Stimulated activated CD8-positive, alpha-beta memory T cell treated with anti-CD3 and anti-CD28 coated beads, Interleukin-7, amount 100 ng/mL, for 1 hour (primary cell): ENCODE measurements around the gene RAG1.

Source experiments
- DNase-seq, 2 donors: peaks; one replicate each; pipeline ENCODE4 v3.0.0-alpha.2; 2020; ENCODE audit warnings: low read depth in 2 of 2

The RAG1 gene

DNA sequence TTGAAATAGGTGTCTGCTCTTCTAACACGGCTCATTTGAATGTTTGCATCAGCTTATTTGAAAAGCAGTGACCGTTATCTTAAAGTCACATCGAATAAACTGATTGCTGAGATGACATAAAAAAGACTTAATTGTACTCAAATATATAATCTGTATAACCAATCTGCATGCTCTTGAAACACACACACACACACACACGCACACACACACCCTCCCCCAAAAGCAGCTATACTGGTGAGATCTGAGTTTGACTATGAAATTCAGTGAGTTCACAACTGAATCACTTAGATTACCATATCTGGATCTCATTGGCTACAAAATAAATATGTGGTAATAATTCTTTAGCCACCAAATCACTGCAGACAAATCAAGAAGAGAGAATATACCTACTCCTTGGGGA, 22.7 kb downstream of the RAG1 start:
- DNase-seq = no peak

DNA sequence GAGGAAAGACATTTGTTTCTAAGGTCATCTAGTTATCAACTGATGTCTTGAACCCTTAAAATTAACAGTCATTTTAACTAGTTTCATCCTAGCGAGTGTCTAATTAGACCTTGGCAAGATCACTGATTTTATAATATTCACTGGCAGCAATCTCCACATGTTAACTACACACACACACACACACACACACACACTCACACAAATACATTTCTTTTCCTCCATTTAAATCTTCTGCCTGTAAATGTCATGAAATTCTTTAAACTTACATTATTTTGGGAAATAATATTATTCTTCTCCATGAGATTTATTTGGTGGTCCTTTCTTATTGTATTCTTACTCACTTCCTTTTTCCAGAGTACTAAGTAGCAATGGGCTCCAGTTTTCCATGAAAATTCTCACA, 23.6 kb downstream of the RAG1 start:
- no peak for DNase-seq

- no peak for DNase-seq
Observed at GRCh38 chr11:36594316-36594989, 26.6 kb downstream of the RAG1 start, which contains the start of gene IFTAP. Gene IFTAP (plus strand): TSS chr11:36594502. CDS start chr11:36610104, 15,602 bp downstream.

GRCh38 chr11:36596880-36597279, 29.1 kb downstream of the RAG1 start:
- DNase-seq = no peak

DNA sequence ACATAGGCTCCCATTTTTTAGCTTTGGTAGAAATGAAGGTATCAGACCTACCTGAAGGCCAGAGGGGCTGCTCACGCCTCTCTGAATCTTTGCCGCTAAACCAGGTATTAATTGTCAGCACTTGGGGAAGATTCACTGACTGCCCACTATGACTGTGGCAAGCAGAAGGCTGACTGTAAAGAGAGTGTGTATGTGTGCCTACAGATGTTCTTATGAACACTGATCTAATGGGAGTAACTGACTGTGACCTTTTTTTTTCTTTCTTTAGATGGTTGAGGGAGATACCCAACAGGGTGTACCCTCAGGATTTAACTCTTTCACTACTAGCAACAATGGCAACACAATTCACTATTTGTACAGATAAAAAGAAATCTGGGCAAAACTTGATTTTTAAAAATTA, 30.2 kb downstream of the RAG1 start, which contains the start of gene RAG2:
Gene RAG2, minus strand, starts transcription at position 186 of the 400 bp plus-strand sequence. CDS start 4,068 bp downstream, outside the sequence.
- DNase-seq = no peak

- no peak for DNase-seq
Observed at GRCh38 chr11:36600180-36600579, 32.4 kb downstream of the RAG1 start.

DNA sequence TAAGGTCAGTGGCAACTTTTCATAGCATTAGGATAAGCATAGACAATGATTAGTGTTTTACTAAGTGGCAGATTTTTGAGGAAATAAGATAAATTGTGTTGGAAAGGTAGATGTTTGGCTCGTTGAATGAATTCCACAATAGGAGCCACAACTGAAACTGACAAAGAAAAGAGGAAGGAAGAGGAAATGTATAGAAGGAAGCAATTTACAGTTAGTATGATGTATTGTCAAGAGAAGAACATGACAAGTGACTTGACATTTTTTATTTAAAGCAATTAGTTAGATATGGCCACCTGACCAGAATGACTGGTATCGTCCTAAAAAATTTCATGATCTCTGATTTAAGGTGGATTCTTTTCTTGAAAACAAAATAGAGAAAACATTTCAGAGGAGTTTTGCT, 33.3 kb downstream of the RAG1 start:
- no peak for DNase-seq

DNA sequence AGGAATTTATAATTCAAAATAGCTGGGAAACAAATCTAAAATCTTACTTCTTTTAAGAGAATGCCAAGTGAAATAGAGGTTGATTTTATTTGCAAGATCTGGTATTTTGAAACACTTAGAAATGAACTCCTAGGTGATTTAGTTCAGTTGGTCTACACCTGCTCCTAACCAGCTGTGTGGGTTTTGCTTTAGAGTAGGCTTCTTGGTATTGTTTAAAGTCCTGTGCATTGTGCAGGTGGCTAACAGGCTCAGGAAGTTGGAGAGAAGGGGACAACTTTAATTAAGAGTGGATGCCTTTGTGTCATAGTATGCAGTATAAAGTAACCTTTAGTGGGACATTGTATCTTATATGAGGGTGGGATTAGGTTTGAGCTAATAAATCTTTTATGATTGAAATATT, 34.3 kb downstream of the RAG1 start:
- DNase-seq = no peak

DNA sequence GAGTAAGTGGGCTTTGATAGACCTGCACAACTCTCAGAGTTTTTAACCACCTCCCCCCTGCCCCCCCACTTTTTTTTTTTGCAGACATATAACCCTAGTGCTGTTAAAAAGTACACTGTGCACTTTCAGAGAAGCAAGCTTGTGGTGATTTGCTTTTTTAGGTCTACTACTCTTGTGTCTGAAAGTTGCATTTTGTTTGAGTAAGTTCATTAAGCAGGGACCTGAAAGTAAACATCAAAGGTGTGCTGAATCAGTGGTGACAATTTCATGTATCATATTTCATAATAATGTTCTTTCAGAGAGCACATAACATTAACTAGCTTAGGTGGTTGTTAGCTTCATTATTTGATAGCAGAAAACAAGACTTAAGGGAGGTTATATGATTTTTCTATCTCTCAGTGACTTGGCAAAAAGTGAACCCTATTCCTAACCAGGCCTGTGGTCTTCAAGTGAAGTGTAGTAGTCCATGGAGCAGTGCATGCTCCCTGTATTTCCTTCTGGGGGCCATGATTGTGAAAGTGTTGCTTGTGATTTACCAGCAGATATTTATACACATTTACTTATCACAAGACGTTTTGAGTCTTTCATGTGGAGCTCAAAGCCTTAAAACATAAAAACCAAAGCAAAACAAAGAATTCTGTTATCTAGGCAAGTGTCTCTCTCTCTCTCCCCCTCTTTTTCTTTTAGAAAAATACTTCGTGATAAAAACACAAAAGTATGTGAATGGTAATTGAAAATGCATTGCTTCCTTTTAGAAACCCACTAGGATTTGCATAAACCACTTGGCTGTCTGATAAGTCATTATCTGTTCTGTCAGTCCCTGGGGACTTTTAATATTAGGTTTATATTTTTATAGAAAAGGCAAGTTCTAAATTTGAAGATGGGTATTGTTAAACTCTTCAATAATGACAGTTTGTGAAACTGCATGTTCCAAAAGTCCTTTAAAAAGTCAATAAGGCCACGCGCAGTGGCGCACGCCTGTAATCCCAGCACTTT, 37.7 kb downstream of the RAG1 start:
- DNase-seq = no peak

GRCh38 chr11:36608491-36609199, 40.8 kb downstream of the RAG1 start:
- no peak for DNase-seq

- no peak for DNase-seq
Observed at GRCh38 chr11:36609383-36609782, 41.6 kb downstream of the RAG1 start.

DNA sequence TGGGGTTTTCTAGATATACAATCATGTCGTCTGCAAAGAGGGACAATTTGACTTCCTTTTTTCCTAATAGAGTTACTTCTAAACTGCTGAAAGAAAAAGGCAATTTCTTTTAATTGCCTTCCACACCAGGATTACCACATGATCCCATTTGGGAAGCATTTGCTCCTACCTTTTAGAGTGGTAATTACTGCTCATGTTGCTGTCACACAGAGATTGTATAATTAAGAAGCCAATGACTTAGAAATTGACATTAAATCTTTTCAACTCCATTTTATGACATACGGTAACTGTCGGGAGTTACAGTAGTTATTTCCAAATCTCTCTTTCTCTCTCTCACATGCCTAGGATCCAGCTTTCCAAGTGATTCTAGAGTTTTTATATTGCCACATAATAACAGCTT, 48.0 kb downstream of the RAG1 start:
- DNase-seq = no peak

GRCh38 chr11:36617543-36618362, 49.9 kb downstream of the RAG1 start:
- no peak for DNase-seq

DNA sequence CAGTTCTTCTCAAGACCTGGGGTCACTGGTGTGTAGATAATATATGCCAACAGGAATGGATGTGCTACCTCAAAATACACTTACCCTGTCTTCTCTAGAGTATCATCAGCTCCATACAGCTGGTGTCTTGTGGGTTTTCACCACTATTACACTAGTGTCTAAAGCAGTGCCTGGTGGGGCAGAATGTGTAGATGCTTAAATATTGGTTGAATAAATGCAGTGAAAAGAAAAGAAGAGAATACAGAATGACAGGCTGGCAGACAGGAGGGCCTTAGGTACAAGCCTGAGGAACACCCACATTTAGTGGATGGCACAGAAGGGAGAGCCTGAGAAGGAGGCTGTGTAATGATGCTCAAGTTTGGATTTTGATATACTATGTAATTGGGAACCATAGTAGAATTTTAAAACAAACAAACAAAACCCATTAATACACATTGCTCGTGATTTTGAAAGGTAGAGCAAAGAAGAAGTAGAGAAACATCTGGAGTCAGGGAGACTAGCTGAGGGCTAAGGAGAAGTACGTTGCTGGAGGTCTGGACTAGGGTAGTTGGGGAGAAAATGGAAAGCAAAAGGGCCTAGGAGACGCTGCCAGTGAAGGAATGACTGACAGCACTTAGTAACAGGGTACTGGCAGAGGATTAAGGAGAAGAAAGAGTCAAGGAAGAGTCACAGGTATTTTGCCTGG, 50.7 kb downstream of the RAG1 start:
- no peak for DNase-seq

- DNase-seq = no peak
Observed at GRCh38 chr11:36619502-36619901, 51.7 kb downstream of the RAG1 start.

- DNase-seq = no peak
Observed at GRCh38 chr11:36620246-36620645, 52.4 kb downstream of the RAG1 start.

DNA sequence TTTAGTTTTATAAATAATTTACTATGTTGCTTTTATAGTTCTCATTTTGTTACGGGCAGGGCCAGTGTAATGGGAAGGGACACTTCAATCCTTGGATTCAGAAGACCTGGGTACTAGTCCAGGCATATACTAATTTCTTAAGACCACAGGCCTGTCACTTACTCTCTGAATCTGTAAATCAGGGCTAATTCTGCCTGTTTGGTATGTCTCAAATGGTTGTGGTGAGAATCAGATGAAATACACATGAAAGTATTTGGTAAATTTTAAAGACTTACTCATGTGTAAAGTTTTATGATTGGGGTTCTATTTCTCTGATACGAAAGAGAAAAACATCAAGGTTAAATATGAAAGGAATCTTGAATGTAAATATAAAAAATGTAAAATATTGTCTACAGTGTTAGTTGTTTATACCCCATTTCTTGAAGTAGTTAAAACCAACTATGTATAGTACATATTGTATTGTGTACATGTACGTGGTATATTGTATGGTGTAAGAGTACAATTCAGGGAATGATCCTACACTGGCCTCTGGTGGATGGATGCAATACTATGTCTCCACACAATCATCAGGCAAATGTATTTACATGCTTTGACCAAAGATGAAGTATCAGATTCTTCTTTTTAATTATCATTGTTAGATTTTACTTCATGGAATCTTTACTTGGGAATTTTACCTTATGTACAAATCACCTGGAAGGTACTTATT, 54.8 kb downstream of the RAG1 start:
- no peak for DNase-seq

DNA sequence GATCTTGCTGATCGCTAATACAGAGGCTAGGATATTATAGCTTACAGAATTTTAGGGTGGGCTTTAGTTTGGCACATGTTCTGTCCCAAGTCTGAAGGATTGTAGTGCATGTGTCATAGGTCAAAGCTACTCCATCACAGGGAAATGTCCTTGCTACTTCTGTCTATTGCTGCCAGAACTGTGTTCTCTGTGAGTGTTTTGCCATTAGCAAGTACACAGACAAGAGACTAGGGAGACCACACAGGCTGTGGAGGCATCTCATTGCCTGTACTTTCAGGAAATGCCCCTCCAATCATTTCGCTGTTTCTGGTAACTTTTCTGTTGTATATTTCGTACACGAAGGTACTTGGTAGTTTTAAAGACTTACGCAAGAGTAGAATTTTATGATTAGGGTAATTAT, 55.7 kb downstream of the RAG1 start:
- no peak for DNase-seq

- DNase-seq = no peak
Observed at GRCh38 chr11:36627006-36627405, 59.2 kb downstream of the RAG1 start.

GRCh38 chr11:36627471-36627870, 59.7 kb downstream of the RAG1 start:
- DNase-seq = no peak
